Measurements from ENCODE around the gene SCUBE1. TPM values are rescaled to one million over a fixed set of nuclear protein-coding genes. Genes with fewer than 3 reads are reported as not detected.

Gene SCUBE1
- total RNA-seq, 4 donors from 2014 or later = 33.3 to 109 (median 66.3) TPM

- TF ChIP-seq EP300 (IDR thresholded peaks at IDR 0.05) (no peak), POLR2AphosphoS5 (IDR thresholded peaks at IDR 0.05) (no peak), POLR2A (IDR thresholded peaks at IDR 0.05; ENCODE audit: low read depth) (no peak)
- TF ChIP-seq, protein P1, sequence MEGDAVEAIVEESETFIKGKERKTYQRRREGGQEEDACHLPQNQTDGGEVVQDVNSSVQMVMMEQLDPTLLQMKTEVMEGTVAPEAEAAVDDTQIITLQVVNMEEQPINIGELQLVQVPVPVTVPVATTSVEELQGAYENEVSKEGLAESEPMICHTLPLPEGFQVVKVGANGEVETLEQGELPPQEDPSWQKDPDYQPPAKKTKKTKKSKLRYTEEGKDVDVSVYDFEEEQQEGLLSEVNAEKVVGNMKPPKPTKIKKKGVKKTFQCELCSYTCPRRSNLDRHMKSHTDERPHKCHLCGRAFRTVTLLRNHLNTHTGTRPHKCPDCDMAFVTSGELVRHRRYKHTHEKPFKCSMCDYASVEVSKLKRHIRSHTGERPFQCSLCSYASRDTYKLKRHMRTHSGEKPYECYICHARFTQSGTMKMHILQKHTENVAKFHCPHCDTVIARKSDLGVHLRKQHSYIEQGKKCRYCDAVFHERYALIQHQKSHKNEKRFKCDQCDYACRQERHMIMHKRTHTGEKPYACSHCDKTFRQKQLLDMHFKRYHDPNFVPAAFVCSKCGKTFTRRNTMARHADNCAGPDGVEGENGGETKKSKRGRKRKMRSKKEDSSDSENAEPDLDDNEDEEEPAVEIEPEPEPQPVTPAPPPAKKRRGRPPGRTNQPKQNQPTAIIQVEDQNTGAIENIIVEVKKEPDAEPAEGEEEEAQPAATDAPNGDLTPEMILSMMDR (IDR thresholded peaks at IDR 0.05) = no peak
These were observed 141.5 kb downstream of the SCUBE1 start for GRCh38 chr22:43201486-43202219.

GRCh38 chr22:43200555-43200954, 142.6 kb downstream of the SCUBE1 start:
- Histone ChIP-seq H3K36me3 (peaks cover 0 to 16% (median 9%) of the 10 kb centered on the region in 4 donors), H3K27me3 (peaks cover 0 to 26% (median 0%) of the 10 kb centered on the region in 4 donors), H3K4me3 (no peak overlapping the region), H3K4me1 (no peaks in the 10 kb centered on the region), H3K27ac (replicated peaks in 1 of 4) (no peak overlapping the region), H3K9me3 (no peaks in the 10 kb centered on the region)
- 90% methylated on average over 13 of the region's 13 CpGs for WGBS
- intact Hi-C loops (cut with DNase I) = no loop called here
- DNase-seq (ENCODE audit: extremely low spot score) = no peak
- no peak for TF ChIP-seq POLR2A (IDR thresholded peaks at IDR 0.05; ENCODE audit: low read depth)
- TF ChIP-seq, protein P1 (IDR thresholded peaks at IDR 0.05) = no peak
- TF ChIP-seq POLR2AphosphoS5 (IDR thresholded peaks at IDR 0.05) = no peak
- TF ChIP-seq EP300 (IDR thresholded peaks at IDR 0.05) = no peak

More at GRCh38 chr22:43201486-43202219, 141.5 kb downstream of the SCUBE1 start:
- no peak for DNase-seq (ENCODE audit: extremely low spot score)
- Histone ChIP-seq H3K9me3 (no peaks in the 10 kb centered on the region), H3K36me3 (peaks cover 0 to 16% (median 10%) of the 10 kb centered on the region in 4 donors), H3K4me1 (no peaks in the 10 kb centered on the region), H3K27ac (replicated peaks in 1 of 4) (no peak overlapping the region), H3K4me3 (no peak overlapping the region), H3K27me3 (peaks cover 0 to 24% (median 0%) of the 10 kb centered on the region in 4 donors)
- 91% methylated on average over 25 of the region's 26 CpGs for WGBS
- intact Hi-C loops (cut with DNase I) = no loop called here

DNA sequence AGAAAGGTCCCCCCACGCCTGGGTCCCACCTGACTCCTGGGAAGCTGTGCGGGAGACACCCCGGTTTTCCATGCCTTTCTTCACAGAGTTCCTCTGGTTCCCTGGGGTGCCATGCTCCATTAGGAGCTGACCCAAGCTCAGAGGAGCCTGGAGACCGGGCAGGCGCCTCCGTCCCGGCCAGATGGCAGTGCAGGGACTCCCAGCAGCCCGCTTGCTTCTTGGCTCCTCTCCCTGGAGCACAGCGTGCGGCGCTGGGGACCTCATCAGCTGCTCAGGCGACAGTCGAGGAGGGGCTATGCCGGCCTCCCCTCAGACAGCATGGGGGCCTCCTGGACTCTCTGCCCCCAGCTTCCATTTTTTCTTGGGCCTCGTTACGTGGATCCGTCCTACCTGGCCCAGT, 143.1 kb downstream of the SCUBE1 start:
- Histone ChIP-seq H3K27ac (replicated peaks in 1 of 4) (no peak overlapping the region), H3K9me3 (no peaks in the 10 kb centered on the region), H3K4me3 (no peak overlapping the region), H3K27me3 (peaks cover 0 to 31% (median 0%) of the 10 kb centered on the region in 4 donors), H3K4me1 (no peaks in the 10 kb centered on the region), H3K36me3 (peaks cover 0 to 15% (median 9%) of the 10 kb centered on the region in 4 donors)
- no peak for DNase-seq (ENCODE audit: extremely low spot score)
- TF ChIP-seq POLR2AphosphoS5 (IDR thresholded peaks at IDR 0.05) (no peak), EP300 (IDR thresholded peaks at IDR 0.05) (no peak), POLR2A (IDR thresholded peaks at IDR 0.05; ENCODE audit: low read depth) (no peak)
- TF ChIP-seq, protein P1 (IDR thresholded peaks at IDR 0.05) = no peak
- intact Hi-C loops (cut with DNase I) = no loop called here
- WGBS = 90% methylated on average over 17 of the region's 17 CpGs

DNA sequence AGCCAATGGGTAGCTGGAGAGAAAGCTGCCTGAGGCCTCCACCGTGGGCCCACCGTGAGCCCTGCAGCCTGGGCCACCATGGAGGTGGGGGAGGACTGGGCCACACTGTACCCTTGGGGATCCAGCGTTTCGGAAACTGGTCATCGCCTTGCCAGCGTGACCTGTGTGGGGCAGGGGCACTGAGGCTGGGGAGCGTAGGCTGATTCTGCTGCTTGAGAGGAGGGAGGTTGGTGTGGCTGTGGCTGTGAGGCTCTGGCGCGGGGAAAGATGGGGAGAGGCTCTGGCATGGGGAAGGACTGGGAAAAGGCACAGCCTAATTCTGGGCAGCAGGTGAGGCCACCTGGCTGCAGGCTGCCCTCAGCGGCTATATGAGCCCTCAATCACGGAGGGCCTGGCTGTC, 143.6 kb downstream of the SCUBE1 start:
- WGBS = 90% methylated on average over 11 of the region's 11 CpGs
- no peak overlapping the region for H3K4me3 ChIP-seq
- H3K9me3 ChIP-seq = no peaks in the 10 kb centered on the region
- TF ChIP-seq, protein P1 (IDR thresholded peaks at IDR 0.05) = no peak
- no peak for TF ChIP-seq POLR2AphosphoS5 (IDR thresholded peaks at IDR 0.05)
- TF ChIP-seq POLR2A (IDR thresholded peaks at IDR 0.05; ENCODE audit: low read depth) = no peak
- no peak for TF ChIP-seq EP300 (IDR thresholded peaks at IDR 0.05)
- peaks cover 0 to 15% (median 6%) of the 10 kb centered on the region in 4 donors for H3K36me3 ChIP-seq
- DNase-seq (ENCODE audit: extremely low spot score) = no peak
- intact Hi-C loops (cut with DNase I) = no loop called here
- peaks cover 0 to 31% (median 0%) of the 10 kb centered on the region in 4 donors for H3K27me3 ChIP-seq
- no peaks in the 10 kb centered on the region for H3K4me1 ChIP-seq
- no peak overlapping the region for H3K27ac ChIP-seq (replicated peaks in 1 of 4)
